ENCODE measurements around the gene ATG7. TPM values are rescaled to one million over a fixed set of nuclear protein-coding genes. Genes with fewer than 3 reads are reported as not detected.
"Not testable (repeated sequence)": the region's sequence is repeated elsewhere in the genome, so short reads cannot be mapped to it uniquely, and the experiment has no call there.

ATG7 gene
- total RNA-seq, 2 experiments from 2014 or later, result 26.4 to 28.6 TPM

- H3K4me3 Mint-ChIP-seq; DNase-seq; H3K27me3 Mint-ChIP-seq; H3K27ac Mint-ChIP-seq; H3K9me3 Mint-ChIP-seq; H3K4me1 Mint-ChIP-seq; H3K36me3 Mint-ChIP-seq; POLR2A ChIA-PET; ATAC-seq (ENCODE audit: low read depth): not testable (repeated sequence)
Measured at GRCh38 chr3:11502413-11502812, 230.2 kb downstream of the ATG7 start.

DNA sequence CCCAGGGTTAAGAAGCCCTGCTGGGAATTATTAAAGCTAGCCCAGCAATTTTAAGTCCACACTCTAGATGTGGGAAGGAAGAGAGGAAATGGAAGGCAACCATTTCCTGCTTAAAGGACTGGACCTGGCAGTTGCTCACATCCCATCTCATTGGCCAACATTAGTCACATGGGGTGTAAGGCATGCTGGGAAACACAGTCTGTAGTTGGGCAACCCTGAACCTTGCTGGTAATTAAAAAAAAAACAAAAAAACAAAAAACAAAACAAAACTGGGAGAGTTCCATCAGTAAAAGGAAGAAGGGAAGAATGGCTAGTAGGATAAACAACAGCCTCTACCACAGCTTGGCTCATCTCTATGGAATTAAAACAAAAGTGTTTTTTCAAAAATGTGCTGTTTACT is 235.5 kb downstream of the ATG7 start:
- Mint-ChIP-seq H3K27ac (no peak overlapping the region), H3K4me3 (no peak overlapping the region), H3K27me3 (no peaks in the 10 kb centered on the region), H3K9me3 (peaks cover 2% of the 10 kb centered on the region), H3K36me3 (peaks cover under 1% of the 10 kb centered on the region), H3K4me1 (peaks cover 1% of the 10 kb centered on the region)
- POLR2A ChIA-PET, result no interaction called here
- no peak for DNase-seq
- ATAC-seq (ENCODE audit: low read depth), result no peak

DNA sequence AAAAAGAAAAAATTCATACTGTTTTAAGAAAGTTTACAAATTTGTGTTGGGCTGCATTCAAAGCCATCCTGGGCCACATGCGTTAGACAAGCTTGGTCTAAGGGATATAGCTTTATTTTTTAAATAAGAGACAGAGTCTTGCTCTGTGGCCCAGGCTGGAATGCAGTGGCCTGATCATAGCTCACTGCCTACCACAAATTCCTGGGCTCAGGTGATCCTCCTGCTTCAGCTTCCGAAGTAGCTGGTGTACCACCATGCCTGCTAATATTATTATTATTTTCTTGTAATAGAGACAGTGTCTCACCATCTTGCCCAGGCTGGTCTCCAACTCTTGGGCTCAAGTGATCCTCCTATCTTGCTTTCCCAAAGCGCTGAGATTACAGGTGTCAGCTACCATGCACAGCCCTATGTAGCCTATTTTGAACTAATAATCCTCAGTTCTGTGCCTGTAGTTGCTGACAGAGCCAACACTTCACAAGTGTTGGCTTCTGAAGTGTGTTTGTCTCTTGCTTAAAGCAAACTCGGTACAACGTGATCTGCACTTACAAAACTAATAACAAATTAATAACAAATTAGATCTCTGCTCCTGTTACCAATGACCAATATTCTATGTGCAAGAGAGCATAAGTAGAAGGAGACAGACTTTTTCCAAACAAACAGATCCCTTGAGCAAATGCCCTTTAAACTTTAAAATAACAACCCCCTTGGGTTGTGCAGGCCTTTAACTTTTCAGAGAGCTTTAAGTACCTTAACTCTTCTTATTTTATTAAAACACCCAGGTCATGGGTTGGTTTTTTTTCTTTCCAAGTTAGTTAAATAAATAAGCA is 236.4 kb downstream of the ATG7 start:
- no peak for ATAC-seq (ENCODE audit: low read depth)
- no peak overlapping the region for H3K27ac Mint-ChIP-seq
- POLR2A ChIA-PET, result no interaction called here

DNA sequence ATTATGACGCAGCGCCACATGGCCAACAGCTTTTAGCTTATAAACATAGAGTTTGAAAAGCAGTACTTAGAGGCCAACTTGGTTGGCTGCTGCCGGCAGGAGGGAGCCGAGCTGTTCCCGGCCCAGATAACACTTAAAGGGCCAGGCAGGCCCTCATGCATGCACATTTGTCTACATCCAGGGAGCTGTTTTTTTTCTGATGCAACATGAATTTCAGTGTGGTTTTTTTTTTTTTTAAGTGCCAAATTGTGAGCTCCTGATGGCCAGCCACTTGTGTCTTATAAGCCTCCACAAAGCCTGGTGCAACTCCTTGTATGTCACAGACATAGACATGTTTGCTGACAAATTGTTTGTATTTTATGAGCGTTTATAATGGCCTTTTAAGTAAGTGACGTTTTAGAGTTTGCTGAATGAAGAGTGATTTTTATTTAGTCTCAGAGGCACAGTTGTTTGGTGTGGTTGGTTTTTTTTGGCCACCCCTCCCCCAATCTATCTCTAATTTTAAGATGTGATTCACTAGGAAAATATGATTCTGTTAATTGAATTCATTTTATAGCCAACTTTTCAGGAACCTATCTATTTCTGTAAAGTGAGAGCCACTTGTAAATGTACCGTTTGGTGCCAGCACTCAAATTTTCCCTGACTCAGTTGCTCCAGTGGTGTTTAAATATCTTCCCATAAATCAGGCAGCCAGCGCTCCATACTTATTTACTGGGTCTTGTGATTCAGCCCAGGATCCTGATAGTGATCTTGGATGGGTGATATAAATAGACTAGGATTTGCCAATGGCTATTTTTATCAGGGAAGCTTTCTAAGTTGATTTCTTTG is 237.2 kb downstream of the ATG7 start:
- POLR2A ChIA-PET, result no interaction called here
- ATAC-seq (ENCODE audit: low read depth) (no peak), DNase-seq (no peak)
- Mint-ChIP-seq H3K27ac (no peak overlapping the region), H3K9me3 (peaks cover 2% of the 10 kb centered on the region), H3K4me3 (no peak overlapping the region), H3K36me3 (peaks cover 2% of the 10 kb centered on the region), H3K27me3 (no peaks in the 10 kb centered on the region), H3K4me1 (peaks cover 6% of the 10 kb centered on the region)

More for the DNA sequence above, 236.4 kb downstream of the ATG7 start:
- Mint-ChIP-seq H3K27me3 (no peaks in the 10 kb centered on the region), H3K4me3 (no peak overlapping the region), H3K9me3 (peaks cover 2% of the 10 kb centered on the region), H3K36me3 (peaks cover 2% of the 10 kb centered on the region), H3K4me1 (peaks cover 1% of the 10 kb centered on the region)
- DNase-seq, result no peak

GRCh38 chr3:11510001-11510340 is 237.8 kb downstream of the ATG7 start:
- no peaks in the 10 kb centered on the region for H3K27me3 Mint-ChIP-seq
- H3K4me3 Mint-ChIP-seq, result no peak overlapping the region
- ATAC-seq (ENCODE audit: low read depth) (no peak), DNase-seq (no peak)
- H3K36me3 Mint-ChIP-seq, result peaks cover 4% of the 10 kb centered on the region
- no peak overlapping the region for H3K27ac Mint-ChIP-seq
- H3K4me1 Mint-ChIP-seq, result peaks cover 11% of the 10 kb centered on the region
- POLR2A ChIA-PET, result no interaction called here
- H3K9me3 Mint-ChIP-seq, result peaks cover 2% of the 10 kb centered on the region

DNA sequence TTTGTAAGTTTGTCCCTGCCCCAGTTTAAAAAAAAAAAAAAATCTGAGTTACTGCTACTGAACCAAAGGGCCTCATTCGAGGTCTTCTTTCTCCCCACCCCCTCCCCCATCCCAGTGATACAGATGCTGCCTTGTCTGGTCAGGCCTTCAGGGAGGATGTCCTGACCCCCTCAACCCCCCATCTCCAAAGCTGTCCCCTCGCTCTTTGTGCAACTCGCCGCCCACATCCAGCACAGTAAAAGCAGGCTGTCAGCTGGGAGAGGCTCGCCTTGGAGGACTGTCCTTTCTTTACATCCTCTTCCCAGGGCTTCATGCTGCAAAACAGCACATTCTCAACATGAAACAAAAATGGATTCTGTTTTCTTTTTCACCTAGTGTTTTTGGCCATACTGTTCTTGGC is 238.2 kb downstream of the ATG7 start:
- Mint-ChIP-seq H3K9me3 (peaks cover 2% of the 10 kb centered on the region), H3K27ac (no peak overlapping the region)
- POLR2A ChIA-PET, result no interaction called here

DNA sequence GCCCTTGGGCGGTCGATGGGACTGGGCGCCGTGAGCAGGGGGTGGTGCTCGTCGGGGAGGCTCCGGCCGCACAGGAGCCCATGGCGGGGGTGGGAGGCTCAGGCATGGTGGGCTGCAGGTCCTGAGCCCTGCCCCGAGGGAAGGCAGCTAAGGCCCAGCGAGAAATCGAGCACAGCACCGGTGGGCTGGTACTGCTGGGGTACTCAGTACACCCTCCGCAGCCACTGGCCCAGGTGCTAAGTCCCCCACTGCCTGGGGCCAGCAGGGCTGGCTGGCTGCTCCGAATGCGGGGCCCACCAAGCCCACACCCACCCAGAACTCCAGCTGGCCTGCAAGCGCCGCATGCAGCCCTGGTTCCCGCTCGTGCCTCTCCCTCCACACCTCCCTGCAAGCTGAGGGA is 239.4 kb downstream of the ATG7 start:
- POLR2A ChIA-PET; H3K4me3 Mint-ChIP-seq; H3K27ac Mint-ChIP-seq; H3K36me3 Mint-ChIP-seq; DNase-seq; H3K27me3 Mint-ChIP-seq; ATAC-seq (ENCODE audit: low read depth); H3K9me3 Mint-ChIP-seq: not testable (repeated sequence)
- H3K4me1 Mint-ChIP-seq, result peaks cover 11% of the 10 kb centered on the region

More for the DNA sequence above, 238.2 kb downstream of the ATG7 start:
- H3K4me1 Mint-ChIP-seq, result peaks cover 11% of the 10 kb centered on the region
- DNase-seq (no peak), ATAC-seq (ENCODE audit: low read depth) (no peak)
- no peaks in the 10 kb centered on the region for H3K27me3 Mint-ChIP-seq
- H3K36me3 Mint-ChIP-seq, result peaks cover 5% of the 10 kb centered on the region
- no peak overlapping the region for H3K4me3 Mint-ChIP-seq

GRCh38 chr3:11513125-11513816 is 241.1 kb downstream of the ATG7 start:
- H3K27me3 Mint-ChIP-seq; H3K4me3 Mint-ChIP-seq; H3K9me3 Mint-ChIP-seq; H3K27ac Mint-ChIP-seq; POLR2A ChIA-PET; H3K36me3 Mint-ChIP-seq; ATAC-seq (ENCODE audit: low read depth); DNase-seq: not testable (repeated sequence)
- H3K4me1 Mint-ChIP-seq, result peaks cover 10% of the 10 kb centered on the region

GRCh38 chr3:11513817-11514135 is 241.6 kb downstream of the ATG7 start:
- Mint-ChIP-seq H3K4me1 (peaks cover 10% of the 10 kb centered on the region), H3K27me3 (no peaks in the 10 kb centered on the region), H3K36me3 (peaks cover 5% of the 10 kb centered on the region), H3K9me3 (no peaks in the 10 kb centered on the region), H3K4me3 (no peak overlapping the region), H3K27ac (no peak overlapping the region)
- DNase-seq (no peak), ATAC-seq (ENCODE audit: low read depth) (no peak)
- POLR2A ChIA-PET, result no interaction called here

DNA sequence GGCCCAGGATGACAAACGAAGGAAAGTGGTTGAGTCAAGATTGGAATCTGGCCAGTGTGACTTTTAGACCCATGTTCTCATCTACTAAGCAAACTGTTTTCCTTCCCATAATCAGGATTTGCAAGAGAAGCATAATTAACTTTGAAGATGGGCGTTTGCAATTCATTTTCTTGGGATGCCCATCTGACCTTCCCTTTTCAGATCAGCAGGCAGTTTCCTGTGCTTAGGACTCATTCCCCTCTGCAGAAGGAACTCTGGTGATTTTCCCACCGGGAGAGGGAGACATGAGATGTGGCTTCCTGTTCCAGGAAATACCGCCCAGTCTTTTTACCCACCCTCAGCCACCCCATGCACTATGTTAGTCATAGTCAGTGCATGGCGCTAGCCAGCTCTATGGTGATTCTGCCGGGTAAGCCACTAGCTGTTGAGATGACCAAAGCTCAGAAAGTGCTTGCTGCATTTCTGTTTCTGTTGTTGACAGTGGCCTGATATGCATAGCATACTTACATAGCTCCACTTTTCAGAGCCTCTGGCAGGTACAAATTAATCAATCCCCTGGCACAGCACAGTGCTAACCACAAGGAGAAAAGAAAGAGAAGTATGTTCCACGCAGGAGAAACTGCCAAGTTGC is 242.1 kb downstream of the ATG7 start:
- Mint-ChIP-seq H3K9me3 (no peaks in the 10 kb centered on the region), H3K27me3 (no peaks in the 10 kb centered on the region), H3K36me3 (peaks cover 5% of the 10 kb centered on the region), H3K27ac (peak overlapping the region; percentile 25), H3K4me3 (no peak overlapping the region), H3K4me1 (peaks cover 10% of the 10 kb centered on the region)
- POLR2A ChIA-PET, result no interaction called here
- no peak for ATAC-seq (ENCODE audit: low read depth)
- DNase-seq, result no peak

DNA sequence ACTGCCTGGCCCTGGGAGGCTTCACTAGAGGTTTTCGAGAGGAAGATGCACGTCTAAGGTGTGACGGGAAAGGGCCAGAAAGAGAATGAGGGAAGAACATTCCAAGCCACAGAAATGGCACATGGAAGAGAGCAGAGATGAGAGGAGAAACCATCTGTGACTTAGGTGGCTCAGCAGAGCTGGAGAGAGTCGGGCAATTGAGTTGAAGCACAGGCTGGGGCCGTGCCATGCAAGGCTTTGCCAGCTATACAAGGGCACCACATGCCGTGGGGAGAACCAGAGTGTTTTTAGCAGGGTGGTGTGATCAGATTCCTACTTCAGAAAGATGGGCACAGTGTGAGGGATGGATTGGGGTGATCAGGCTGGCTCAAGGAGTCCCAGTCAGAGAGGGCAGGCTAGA is 245.4 kb downstream of the ATG7 start:
- H3K4me3 Mint-ChIP-seq, result no peak overlapping the region
- POLR2A ChIA-PET, result no interaction called here
- H3K27ac Mint-ChIP-seq, result no peak overlapping the region
- H3K27me3 Mint-ChIP-seq, result no peaks in the 10 kb centered on the region
- H3K36me3 Mint-ChIP-seq, result peaks cover 5% of the 10 kb centered on the region
- peaks cover 10% of the 10 kb centered on the region for H3K4me1 Mint-ChIP-seq
- DNase-seq (no peak), ATAC-seq (ENCODE audit: low read depth) (no peak)
- no peaks in the 10 kb centered on the region for H3K9me3 Mint-ChIP-seq

- H3K4me1 Mint-ChIP-seq, result no peaks in the 10 kb centered on the region
- no peaks in the 10 kb centered on the region for H3K27me3 Mint-ChIP-seq
- H3K9me3 Mint-ChIP-seq, result no peaks in the 10 kb centered on the region
- H3K36me3 Mint-ChIP-seq, result no peaks in the 10 kb centered on the region
- no peak for ATAC-seq (ENCODE audit: low read depth)
- no peak overlapping the region for H3K4me3 Mint-ChIP-seq
- H3K27ac Mint-ChIP-seq, result no peak overlapping the region
- POLR2A ChIA-PET, result no interaction called here
- DNase-seq, result no peak
Measured at GRCh38 chr3:11521167-11521566, 249.0 kb downstream of the ATG7 start.

- POLR2A ChIA-PET, result no interaction called here
- H3K27ac Mint-ChIP-seq, result no peak overlapping the region
Measured at GRCh38 chr3:11522398-11522715, 250.2 kb downstream of the ATG7 start.

More at GRCh38 chr3:11522398-11522715, 250.2 kb downstream of the ATG7 start:
- Mint-ChIP-seq H3K36me3 (peaks cover 1% of the 10 kb centered on the region), H3K4me3 (no peak overlapping the region), H3K4me1 (no peaks in the 10 kb centered on the region), H3K27me3 (no peaks in the 10 kb centered on the region), H3K9me3 (peaks cover 1% of the 10 kb centered on the region)
- DNase-seq (no peak), ATAC-seq (ENCODE audit: low read depth) (no peak)
